ENCODE data around the gene SLX9. TPM values are rescaled to one million over a fixed set of nuclear protein-coding genes. Genes with fewer than 3 reads are reported as not detected.
"Not testable (repeated sequence)": the region's sequence is repeated elsewhere in the genome, so short reads cannot be mapped to it uniquely, and the experiment has no call there.

Gene SLX9
- polyA plus RNA-seq, 1 donor (not counting 4 experiments of a cell fraction or from before 2014, with no cell fraction given) = 21.8 TPM

DNA sequence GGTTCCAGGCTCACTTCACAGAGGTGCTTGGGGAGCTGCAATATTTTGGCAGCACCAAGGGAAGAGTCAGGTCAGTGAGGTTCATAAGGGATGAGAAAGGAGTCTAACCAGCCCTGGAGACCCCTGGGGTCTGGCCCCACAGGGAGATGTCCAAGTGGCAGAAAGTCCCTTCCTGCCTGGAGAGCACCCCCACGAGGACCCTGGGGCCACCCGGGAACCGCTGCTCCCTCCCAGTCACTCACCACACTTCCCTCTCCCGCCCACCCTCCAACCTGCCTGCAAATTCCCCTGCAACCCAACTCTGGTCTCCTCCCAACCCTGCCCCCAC, 12.6 kb upstream of the SLX9 start:
- Histone ChIP-seq H2AFZ (ENCODE audit: control insufficient read depth, low read length) (no peak overlapping the region), H3K36me3 (ENCODE audit: control insufficient read depth in 2 of 2, extremely low read depth in 1 of 2, insufficient read depth in 2 of 2, low read length in 2 of 2) (no peaks in the 10 kb centered on the region), H3K27ac (ENCODE audit: control insufficient read depth, insufficient read depth, low read length) (no peak overlapping the region), H3K79me2 (ENCODE audit: control insufficient read depth, insufficient read depth, low read length) (no peaks in the 10 kb centered on the region), H3K4me1 (ENCODE audit: control insufficient read depth, extremely low read depth, insufficient read depth, low read length) (peaks cover 59% of the 10 kb centered on the region), H4K20me1 (ENCODE audit: control insufficient read depth, extremely low read depth, insufficient read depth, low read length) (no peaks in the 10 kb centered on the region), H3K27me3 (ENCODE audit: control insufficient read depth, extremely low read depth, insufficient read depth, low read length) (peaks cover 16% of the 10 kb centered on the region), H3K9me1 (ENCODE audit: control insufficient read depth, extremely low read depth, insufficient read depth, low read length) (no peaks in the 10 kb centered on the region), H3K4me3 (ENCODE audit: control insufficient read depth in 2 of 3, extremely low read depth in 1 of 3, insufficient read depth in 2 of 3, low read depth in 1 of 3, low read length in 3 of 3) (no peak overlapping the region), H3K9me3 (ENCODE audit: control insufficient read depth, low read depth, low read length) (no peaks in the 10 kb centered on the region), H3K4me2 (ENCODE audit: control insufficient read depth, extremely low read depth, insufficient read depth, low read depth, low read length) (peak overlapping the region; percentile 82), H3K9ac (ENCODE audit: control insufficient read depth, extremely low read depth, insufficient read depth, low read length) (no peak overlapping the region)
- FAIRE-seq (no peak), DNase-seq (ENCODE audit: low read depth, low spot score) (no peak)
- dilution Hi-C loops (cut with MboI; ENCODE audit: extremely low pct_ligation_motif_present, low sequenced_read_pairs) = no loop called here
- no peak for TF ChIP-seq EZH2 (IDR thresholded peaks at IDR 0.05; ENCODE audit: low read length)
- TF ChIP-seq, protein P1, sequence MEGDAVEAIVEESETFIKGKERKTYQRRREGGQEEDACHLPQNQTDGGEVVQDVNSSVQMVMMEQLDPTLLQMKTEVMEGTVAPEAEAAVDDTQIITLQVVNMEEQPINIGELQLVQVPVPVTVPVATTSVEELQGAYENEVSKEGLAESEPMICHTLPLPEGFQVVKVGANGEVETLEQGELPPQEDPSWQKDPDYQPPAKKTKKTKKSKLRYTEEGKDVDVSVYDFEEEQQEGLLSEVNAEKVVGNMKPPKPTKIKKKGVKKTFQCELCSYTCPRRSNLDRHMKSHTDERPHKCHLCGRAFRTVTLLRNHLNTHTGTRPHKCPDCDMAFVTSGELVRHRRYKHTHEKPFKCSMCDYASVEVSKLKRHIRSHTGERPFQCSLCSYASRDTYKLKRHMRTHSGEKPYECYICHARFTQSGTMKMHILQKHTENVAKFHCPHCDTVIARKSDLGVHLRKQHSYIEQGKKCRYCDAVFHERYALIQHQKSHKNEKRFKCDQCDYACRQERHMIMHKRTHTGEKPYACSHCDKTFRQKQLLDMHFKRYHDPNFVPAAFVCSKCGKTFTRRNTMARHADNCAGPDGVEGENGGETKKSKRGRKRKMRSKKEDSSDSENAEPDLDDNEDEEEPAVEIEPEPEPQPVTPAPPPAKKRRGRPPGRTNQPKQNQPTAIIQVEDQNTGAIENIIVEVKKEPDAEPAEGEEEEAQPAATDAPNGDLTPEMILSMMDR (optimal IDR thresholded peaks at IDR 0.05 in 1 of 3, IDR thresholded peaks at IDR 0.05 in 1 of 3, conservative IDR thresholded peaks at IDR 0.05 in 1 of 3; ENCODE audit: extremely low read depth in 1 of 3, insufficient read depth in 2 of 3, low read length in 3 of 3) = no peak

- no peaks in the 10 kb centered on the region for H3K9me1 ChIP-seq (ENCODE audit: control insufficient read depth, extremely low read depth, insufficient read depth, low read length)
- peak overlapping the region; percentile 66 for H3K9ac ChIP-seq (ENCODE audit: control insufficient read depth, extremely low read depth, insufficient read depth, low read length)
- H3K27ac ChIP-seq (ENCODE audit: control insufficient read depth, insufficient read depth, low read length) = peak overlapping the region; percentile 72
- H3K4me2 ChIP-seq (ENCODE audit: control insufficient read depth, extremely low read depth, insufficient read depth, low read depth, low read length) = peak overlapping the region; percentile 82
- dilution Hi-C loops (cut with MboI; ENCODE audit: extremely low pct_ligation_motif_present, low sequenced_read_pairs) = no loop called here
- TF ChIP-seq EZH2 (IDR thresholded peaks at IDR 0.05; ENCODE audit: low read length) = no peak
- TF ChIP-seq, protein P1 (optimal IDR thresholded peaks at IDR 0.05 in 1 of 3, IDR thresholded peaks at IDR 0.05 in 1 of 3, conservative IDR thresholded peaks at IDR 0.05 in 1 of 3; ENCODE audit: extremely low read depth in 1 of 3, insufficient read depth in 2 of 3, low read length in 3 of 3) = peak in 2 of 3 experiments; percentile 8 to 24
- no peaks in the 10 kb centered on the region for H3K36me3 ChIP-seq (ENCODE audit: control insufficient read depth in 2 of 2, extremely low read depth in 1 of 2, insufficient read depth in 2 of 2, low read length in 2 of 2)
- no peaks in the 10 kb centered on the region for H3K9me3 ChIP-seq (ENCODE audit: control insufficient read depth, low read depth, low read length)
- FAIRE-seq (peak; percentile 78), DNase-seq (ENCODE audit: low read depth, low spot score) (peak; percentile 68)
- H3K79me2 ChIP-seq (ENCODE audit: control insufficient read depth, insufficient read depth, low read length) = no peaks in the 10 kb centered on the region
- H3K4me1 ChIP-seq (ENCODE audit: control insufficient read depth, extremely low read depth, insufficient read depth, low read length) = peaks cover 59% of the 10 kb centered on the region
- no peaks in the 10 kb centered on the region for H4K20me1 ChIP-seq (ENCODE audit: control insufficient read depth, extremely low read depth, insufficient read depth, low read length)
- H3K27me3 ChIP-seq (ENCODE audit: control insufficient read depth, extremely low read depth, insufficient read depth, low read length) = peaks cover 16% of the 10 kb centered on the region
- peak overlapping the region in 2 of 3 experiments; percentile 15 to 56 for H3K4me3 ChIP-seq (ENCODE audit: control insufficient read depth in 2 of 3, extremely low read depth in 1 of 3, insufficient read depth in 2 of 3, low read depth in 1 of 3, low read length in 3 of 3)
- H2AFZ ChIP-seq (ENCODE audit: control insufficient read depth, low read length) = no peak overlapping the region
Observed at GRCh38 chr21:44927587-44928461, 12.0 kb upstream of the SLX9 start.

GRCh38 chr21:44928500-44929241, 11.2 kb upstream of the SLX9 start:
- Histone ChIP-seq H3K9ac (ENCODE audit: control insufficient read depth, extremely low read depth, insufficient read depth, low read length) (peak overlapping the region; percentile 66), H3K4me2 (ENCODE audit: control insufficient read depth, extremely low read depth, insufficient read depth, low read depth, low read length) (peak overlapping the region; percentile 82), H3K4me1 (ENCODE audit: control insufficient read depth, extremely low read depth, insufficient read depth, low read length) (peaks cover 59% of the 10 kb centered on the region), H3K27me3 (ENCODE audit: control insufficient read depth, extremely low read depth, insufficient read depth, low read length) (peaks cover 20% of the 10 kb centered on the region), H3K27ac (ENCODE audit: control insufficient read depth, insufficient read depth, low read length) (peak overlapping the region; percentile 72), H3K4me3 (ENCODE audit: control insufficient read depth in 2 of 3, extremely low read depth in 1 of 3, insufficient read depth in 2 of 3, low read depth in 1 of 3, low read length in 3 of 3) (peak overlapping the region in 2 of 3 experiments; percentile 0 to 50)
- H3K9me1 ChIP-seq (ENCODE audit: control insufficient read depth, extremely low read depth, insufficient read depth, low read length); H2AFZ ChIP-seq (ENCODE audit: control insufficient read depth, low read length); H3K9me3 ChIP-seq (ENCODE audit: control insufficient read depth, low read depth, low read length); dilution Hi-C loops (cut with MboI; ENCODE audit: extremely low pct_ligation_motif_present, low sequenced_read_pairs); H4K20me1 ChIP-seq (ENCODE audit: control insufficient read depth, extremely low read depth, insufficient read depth, low read length); DNase-seq (ENCODE audit: low read depth, low spot score); H3K36me3 ChIP-seq (ENCODE audit: control insufficient read depth in 2 of 2, extremely low read depth in 1 of 2, insufficient read depth in 2 of 2, low read length in 2 of 2); H3K79me2 ChIP-seq (ENCODE audit: control insufficient read depth, insufficient read depth, low read length): not testable (repeated sequence)
- FAIRE-seq = peak; percentile 97

Data from keratinocyte (primary cell).